GM23338 (cell line): ENCODE measurements around the gene BRF1. TPM values are rescaled to one million over a fixed set of nuclear protein-coding genes. Genes with fewer than 3 reads are reported as not detected.

Source experiments
- ATAC-seq: fragments of 200-7000 bp; cut with Tn5 transposase; 3 replicates; pipeline ENCODE4 v1.9.1; 2020
- DNase-seq: peaks from one replicate; pipeline ENCODE4 v3.0.0-alpha.2; 2015; ENCODE audit warnings: low spot score
- H2AFZ ChIP-seq: fragments of 200-600 bp; sonication (generic); 2 replicates; pipeline ENCODE4 v1.8.0; 2016; ENCODE audit warnings: antibody characterized with exemption, mild to moderate bottlenecking, moderate library complexity
- H3F3A ChIP-seq: fragments of 200-600 bp; sonication (generic); replicated peaks from 2 replicates; pipeline ENCODE4 v1.8.0; 2017; ENCODE audit warnings: antibody characterized with exemption, mixed run types, low read depth
- H3K27ac ChIP-seq: fragments of 200-600 bp; sonication (generic); 2 replicates; pipeline ENCODE4 v1.6.1; 2016; ENCODE audit warnings: low read depth
- H3K27me3 ChIP-seq: fragments of 200-600 bp; sonication (generic); 2 replicates; pipeline ENCODE4 v1.8.0; 2016; ENCODE audit warnings: mild to moderate bottlenecking, mixed run types, moderate library complexity; ENCODE audit not compliant: insufficient read depth
- H3K36me3 ChIP-seq: fragments of 200-600 bp; sonication (generic); 2 replicates; pipeline ENCODE4 v1.8.0; 2016; ENCODE audit warnings: mild to moderate bottlenecking; ENCODE audit not compliant: insufficient read depth
- H3K4me1 ChIP-seq: fragments of 200-600 bp; sonication (generic); 2 replicates; pipeline ENCODE4 v1.8.0; 2016; ENCODE audit warnings: mild to moderate bottlenecking, moderate library complexity; ENCODE audit not compliant: insufficient read depth
- H3K4me2 ChIP-seq: fragments of 200-600 bp; sonication (generic); 2 replicates; pipeline ENCODE4 v1.7.1; 2017; ENCODE audit warnings: mixed run types
- H3K4me3 ChIP-seq: fragments of 200-600 bp; sonication (generic); 2 replicates; pipeline ENCODE4 v1.6.1; 2016; ENCODE audit warnings: mixed run types
- H3K79me2 ChIP-seq: fragments of 200-600 bp; sonication (generic); replicated peaks from 2 replicates; pipeline ENCODE4 v1.8.0; 2017; ENCODE audit warnings: mild to moderate bottlenecking; ENCODE audit not compliant: insufficient read depth
- H3K9me2 ChIP-seq: fragments of 200-600 bp; sonication (generic); 2 replicates; pipeline ENCODE4 v1.8.0; 2017; ENCODE audit not compliant: insufficient read depth
- H4K20me1 ChIP-seq: fragments of 200-600 bp; sonication (generic); replicated peaks from 2 replicates; pipeline ENCODE4 v1.8.0; 2017; ENCODE audit warnings: mild to moderate bottlenecking; ENCODE audit not compliant: insufficient read depth
- H3K27ac Mint-ChIP-seq: 2 replicates; pipeline ENCODE4 v1.8.0; 2020; ENCODE audit warnings: inconsistent platforms, mild to moderate bottlenecking, moderate library complexity, mixed read lengths
- H3K27me3 Mint-ChIP-seq: 3 replicates; pipeline ENCODE4 v1.8.0; 2022; ENCODE audit warnings: low read depth, mild to moderate bottlenecking, moderate library complexity, mixed read lengths, inconsistent platforms; ENCODE audit not compliant: insufficient read depth, poor library complexity
- H3K36me3 Mint-ChIP-seq: 3 replicates; pipeline ENCODE4 v1.8.0; 2021; ENCODE audit warnings: low read depth, mild to moderate bottlenecking, inconsistent platforms, moderate library complexity, mixed read lengths
- H3K4me1 Mint-ChIP-seq: 3 replicates; pipeline ENCODE4 v1.8.0; 2020; ENCODE audit warnings: mild to moderate bottlenecking, inconsistent platforms, mixed read lengths
- H3K4me3 Mint-ChIP-seq: 3 replicates; pipeline ENCODE4 v1.8.0; 2021; ENCODE audit warnings: moderate library complexity, mild to moderate bottlenecking, inconsistent platforms, mixed read lengths
- H3K9me3 Mint-ChIP-seq: 3 replicates; pipeline ENCODE4 v1.8.0; 2020; ENCODE audit warnings: moderate library complexity, mild to moderate bottlenecking, inconsistent platforms, mixed read lengths
- CREB1 ChIP-seq: fragments of 250-450 bp; sonication (Bioruptor Pico); IDR thresholded peaks from 2 replicates; pipeline ENCODE4 v1.5.0; 2020; ENCODE audit warnings: low read depth, mild to moderate bottlenecking, moderate library complexity
- CTCF ChIP-seq, 2 experiments: fragments of 200-600 bp in 1 of 2; sonication (generic) in 1 of 2; conservative IDR thresholded peaks; 2 replicates each; pipeline versions ENCODE4 v1.5.1 to v1.6.1; 2016 to 2017; ENCODE audit warnings: antibody characterized with exemption in 2 of 2, low read depth in 2 of 2, mild to moderate bottlenecking in 2 of 2, moderate library complexity in 1 of 2
- ETS1 ChIP-seq: IDR thresholded peaks from 2 replicates; pipeline ENCODE4 v1.6.1; 2016; ENCODE audit warnings: antibody characterized with exemption
- EZH2 ChIP-seq: fragments of 200-600 bp; sonication (generic); IDR thresholded peaks from one replicate; pipeline ENCODE4 v1.8.0; 2017; ENCODE audit warnings: antibody characterized with exemption, mild to moderate bottlenecking, low read depth; ENCODE audit not compliant: unreplicated experiment
- EZH2phosphoT487 ChIP-seq: fragments of 200-600 bp; sonication (generic); IDR thresholded peaks from one replicate; pipeline ENCODE4 v1.8.1; 2018; ENCODE audit warnings: antibody characterized with exemption; ENCODE audit not compliant: unreplicated experiment
- JUNB ChIP-seq: IDR thresholded peaks from one replicate; pipeline ENCODE4 v1.6.1; 2016; ENCODE audit warnings: antibody characterized with exemption; ENCODE audit not compliant: unreplicated experiment
- NANOG ChIP-seq: IDR thresholded peaks from 2 replicates; pipeline ENCODE4 v1.6.1; 2016; ENCODE audit warnings: antibody characterized with exemption, borderline replicate concordance
- POLR2AphosphoS5 ChIP-seq: IDR thresholded peaks from 2 replicates; pipeline ENCODE4 v1.6.1; 2016; ENCODE audit warnings: antibody characterized with exemption, low read depth
- STAT1 ChIP-seq: IDR thresholded peaks from one replicate; pipeline ENCODE4 v1.6.1; 2016; ENCODE audit warnings: antibody characterized with exemption; ENCODE audit not compliant: unreplicated experiment
- ZNF114 ChIP-seq: fragments of 250-450 bp; sonication (Bioruptor Pico); IDR thresholded peaks from 2 replicates; pipeline ENCODE4 v1.5.0; 2020; ENCODE audit warnings: mild to moderate bottlenecking, moderate library complexity
- ZNF331 ChIP-seq: fragments of 250-450 bp; sonication (Bioruptor Pico); IDR thresholded peaks from 2 replicates; pipeline ENCODE4 v1.5.0; 2020; ENCODE audit warnings: low read depth, mild to moderate bottlenecking, moderate library complexity
- ZNF462 ChIP-seq: fragments of 250-450 bp; sonication (Bioruptor Pico); IDR thresholded peaks from 2 replicates; pipeline ENCODE4 v1.5.0; 2020; ENCODE audit warnings: mild to moderate bottlenecking, moderate library complexity
- polyA plus RNA-seq: library from polyadenylated mRNA; unstranded; fragments of >200 nt; fragmentation: Nextera tagmentation; extraction: Ambion mirVana; gene quantifications from 2 replicates; pipeline ENCODE4 v1.2.1, GENCODE V29; 2016
- total RNA-seq: library from RNA; depleted of rRNA; stranded (reverse); fragments of >200 nt; shearing (Covaris generic); gene quantifications from 2 replicates; pipeline ENCODE4 v1.2.3, GENCODE V29; 2014
- TF ChIP-seq, protein P1 (sequence below): IDR thresholded peaks from one replicate; pipeline ENCODE4 v1.6.1; 2018; ENCODE audit warnings: antibody characterized with exemption; ENCODE audit not compliant: unreplicated experiment

The BRF1 gene
- total and polyA plus RNA-seq, 2 experiments from 2014 or later, result 8.6 to 29.9 TPM

- H3K36me3 Mint-ChIP-seq, result no peaks in the 10 kb centered on the region
- Histone ChIP-seq H3K4me3 (no peak overlapping the region), H3K27ac (no peak overlapping the region), H3K4me2 (no peak overlapping the region), H2AFZ (no peak overlapping the region), H3K4me1 (no peaks in the 10 kb centered on the region; the same call in 1 of the 2 replicates), H3K79me2 (no peaks in the 10 kb centered on the region), H3K27me3 (no peaks in the 10 kb centered on the region), H4K20me1 (no peaks in the 10 kb centered on the region), H3K36me3 (no peaks in the 10 kb centered on the region), H3F3A (no peaks in the 10 kb centered on the region), H3K9me2 (no peaks in the 10 kb centered on the region)
- ATAC-seq (no peak), DNase-seq (no peak)
- TF ChIP-seq ZNF462 (CRISPR knock-in tag) (no peak), CREB1 (CRISPR knock-in tag) (no peak), ETS1 (no peak), ZNF114 (CRISPR knock-in tag) (no peak), EZH2 (no peak), EZH2phosphoT487 (no peak), JUNB (no peak), CTCF (conservative IDR thresholded peaks at IDR 0.05; ENCODE audit: low read depth in 2 of 2) (no peak), STAT1 (no peak), NANOG (no peak), POLR2AphosphoS5 (no peak), ZNF331 (CRISPR knock-in tag) (no peak)
- TF ChIP-seq, protein P1, sequence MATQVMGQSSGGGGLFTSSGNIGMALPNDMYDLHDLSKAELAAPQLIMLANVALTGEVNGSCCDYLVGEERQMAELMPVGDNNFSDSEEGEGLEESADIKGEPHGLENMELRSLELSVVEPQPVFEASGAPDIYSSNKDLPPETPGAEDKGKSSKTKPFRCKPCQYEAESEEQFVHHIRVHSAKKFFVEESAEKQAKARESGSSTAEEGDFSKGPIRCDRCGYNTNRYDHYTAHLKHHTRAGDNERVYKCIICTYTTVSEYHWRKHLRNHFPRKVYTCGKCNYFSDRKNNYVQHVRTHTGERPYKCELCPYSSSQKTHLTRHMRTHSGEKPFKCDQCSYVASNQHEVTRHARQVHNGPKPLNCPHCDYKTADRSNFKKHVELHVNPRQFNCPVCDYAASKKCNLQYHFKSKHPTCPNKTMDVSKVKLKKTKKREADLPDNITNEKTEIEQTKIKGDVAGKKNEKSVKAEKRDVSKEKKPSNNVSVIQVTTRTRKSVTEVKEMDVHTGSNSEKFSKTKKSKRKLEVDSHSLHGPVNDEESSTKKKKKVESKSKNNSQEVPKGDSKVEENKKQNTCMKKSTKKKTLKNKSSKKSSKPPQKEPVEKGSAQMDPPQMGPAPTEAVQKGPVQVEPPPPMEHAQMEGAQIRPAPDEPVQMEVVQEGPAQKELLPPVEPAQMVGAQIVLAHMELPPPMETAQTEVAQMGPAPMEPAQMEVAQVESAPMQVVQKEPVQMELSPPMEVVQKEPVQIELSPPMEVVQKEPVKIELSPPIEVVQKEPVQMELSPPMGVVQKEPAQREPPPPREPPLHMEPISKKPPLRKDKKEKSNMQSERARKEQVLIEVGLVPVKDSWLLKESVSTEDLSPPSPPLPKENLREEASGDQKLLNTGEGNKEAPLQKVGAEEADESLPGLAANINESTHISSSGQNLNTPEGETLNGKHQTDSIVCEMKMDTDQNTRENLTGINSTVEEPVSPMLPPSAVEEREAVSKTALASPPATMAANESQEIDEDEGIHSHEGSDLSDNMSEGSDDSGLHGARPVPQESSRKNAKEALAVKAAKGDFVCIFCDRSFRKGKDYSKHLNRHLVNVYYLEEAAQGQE, result no peak
- H3K27ac Mint-ChIP-seq, result no peak overlapping the region
- no peaks in the 10 kb centered on the region for H3K4me1 Mint-ChIP-seq
- H3K4me3 Mint-ChIP-seq, result no peak overlapping the region
- H3K27me3 Mint-ChIP-seq, result peaks cover 14% of the 10 kb centered on the region
- H3K9me3 Mint-ChIP-seq, result no peaks in the 10 kb centered on the region
These were observed 95.7 kb downstream of the BRF1 start for GRCh38 chr14:105204931-105205672.
